ENCODE results near the gene GRPEL2.

GRCh38 chr5:149382517-149383220 lies 37.4 kb downstream of the GRPEL2 start:
- no peak for TF ChIP-seq CTCF (IDR thresholded peaks at IDR 0.05)
- no peak for TF ChIP-seq POLR2A (IDR thresholded peaks at IDR 0.05)
